ENCODE measurements around the gene CORO2A. TPM values are rescaled to one million over a fixed set of nuclear protein-coding genes. Genes with fewer than 3 reads are reported as not detected.
A peak's percentile ranks its signal among the peaks of the same experiment; 100 is the strongest.

Gene CORO2A
- total RNA-seq, 1 donor from 2014 or later, result 5.9 TPM

- TF ChIP-seq CTCF (IDR thresholded peaks at IDR 0.05; ENCODE audit: unreplicated experiment), result no peak
- Mint-ChIP-seq H3K27me3 (ENCODE audit: low read depth) (no peaks in the 10 kb centered on the region), H3K4me3 (no peak overlapping the region), H3K4me1 (peaks cover 27% of the 10 kb centered on the region), H3K9me3 (no peaks in the 10 kb centered on the region), H3K27ac (no peak overlapping the region), H3K36me3 (no peaks in the 10 kb centered on the region)
- no peak for DNase-seq (ENCODE audit: low spot score in 2 of 2, unreplicated experiment in 2 of 2)
Observed at GRCh38 chr9:98150164-98150563, 42.3 kb downstream of the CORO2A start.

- DNase-seq (ENCODE audit: low spot score in 2 of 2, unreplicated experiment in 2 of 2), result no peak
- H3K27me3 Mint-ChIP-seq (ENCODE audit: low read depth), result no peaks in the 10 kb centered on the region
- H3K4me3 Mint-ChIP-seq, result no peak overlapping the region
- H3K9me3 Mint-ChIP-seq, result no peaks in the 10 kb centered on the region
- H3K4me1 Mint-ChIP-seq, result peaks cover 20% of the 10 kb centered on the region
- no peak for TF ChIP-seq CTCF (IDR thresholded peaks at IDR 0.05; ENCODE audit: unreplicated experiment)
- no peaks in the 10 kb centered on the region for H3K36me3 Mint-ChIP-seq
- no peak overlapping the region for H3K27ac Mint-ChIP-seq
Observed at GRCh38 chr9:98149422-98149821, 43.0 kb downstream of the CORO2A start.

- Mint-ChIP-seq H3K27me3 (ENCODE audit: low read depth) (no peaks in the 10 kb centered on the region), H3K4me1 (peaks cover 12% of the 10 kb centered on the region), H3K27ac (no peak overlapping the region), H3K9me3 (no peaks in the 10 kb centered on the region), H3K4me3 (no peak overlapping the region), H3K36me3 (no peaks in the 10 kb centered on the region)
- no peak for DNase-seq (ENCODE audit: low spot score in 2 of 2, unreplicated experiment in 2 of 2)
- TF ChIP-seq CTCF (IDR thresholded peaks at IDR 0.05; ENCODE audit: unreplicated experiment), result no peak
Observed at GRCh38 chr9:98148486-98148885, 44.0 kb downstream of the CORO2A start.

GRCh38 chr9:98147582-98147981 is 44.9 kb downstream of the CORO2A start:
- H3K27ac Mint-ChIP-seq, result no peak overlapping the region
- H3K9me3 Mint-ChIP-seq, result no peaks in the 10 kb centered on the region
- TF ChIP-seq CTCF (IDR thresholded peaks at IDR 0.05; ENCODE audit: unreplicated experiment), result no peak
- H3K4me3 Mint-ChIP-seq, result no peak overlapping the region
- no peak for DNase-seq (ENCODE audit: low spot score in 2 of 2, unreplicated experiment in 2 of 2)
- no peaks in the 10 kb centered on the region for H3K36me3 Mint-ChIP-seq
- H3K27me3 Mint-ChIP-seq (ENCODE audit: low read depth), result no peaks in the 10 kb centered on the region
- H3K4me1 Mint-ChIP-seq, result peaks cover 12% of the 10 kb centered on the region

GRCh38 chr9:98146101-98146991 is 46.1 kb downstream of the CORO2A start:
- Mint-ChIP-seq H3K4me1 (peaks cover 12% of the 10 kb centered on the region), H3K9me3 (no peaks in the 10 kb centered on the region), H3K27me3 (ENCODE audit: low read depth) (no peaks in the 10 kb centered on the region), H3K36me3 (no peaks in the 10 kb centered on the region), H3K4me3 (no peak overlapping the region), H3K27ac (peak overlapping the region; percentile 71)
- no peak for TF ChIP-seq CTCF (IDR thresholded peaks at IDR 0.05; ENCODE audit: unreplicated experiment)
- no peak for DNase-seq (ENCODE audit: low spot score in 2 of 2, unreplicated experiment in 2 of 2)

Measured in mesothelial cell of epicardium (in vitro differentiated cells).